Upper lobe of right lung (tissue), 1 donor: Measurements from ENCODE around the gene PLPP4. TPM values are rescaled to one million over a fixed set of nuclear protein-coding genes. Genes with fewer than 3 reads are reported as not detected.

Source experiments
- ATAC-seq: fragments of 200-7000 bp; cut with Tn5 transposase; one replicate; pipeline ENCODE4 v1.9.1; 2020; ENCODE audit warnings: mild to moderate bottlenecking, moderate library complexity
- DNase-seq: peaks from one replicate; pipeline ENCODE4 v3.0.0-alpha.2; 2020
- H3K27ac ChIP-seq: fragments of 200-600 bp; one replicate; pipeline ENCODE4 v1.8.0; 2022
- H3K27me3 ChIP-seq: fragments of 200-600 bp; one replicate; pipeline ENCODE4 v1.8.0; 2022; ENCODE audit warnings: mild to moderate bottlenecking
- H3K36me3 ChIP-seq: fragments of 200-600 bp; one replicate; pipeline ENCODE4 v1.8.0; 2022
- H3K4me1 ChIP-seq: fragments of 200-600 bp; one replicate; pipeline ENCODE4 v1.8.0; 2022
- H3K4me3 ChIP-seq: fragments of 200-600 bp; one replicate; pipeline ENCODE4 v1.8.0; 2022; ENCODE audit warnings: mild to moderate bottlenecking
- H3K9me3 ChIP-seq: fragments of 200-600 bp; one replicate; pipeline ENCODE4 v1.8.0; 2022
- CTCF ChIP-seq: fragments of 200-600 bp; IDR thresholded peaks from one replicate; pipeline ENCODE4 v1.8.0; 2022; ENCODE audit warnings: antibody characterized with exemption
- intact Hi-C: fragments of 100-400 bp; cut with DNase I; formaldehyde crosslinking; loops from one replicate; pipeline ENCODE4 v1.11.0; 2022
- total RNA-seq: library from RNA; stranded (reverse); fragmentation: NEBNext Ultra II Directional; extraction: Animal tissue kit (Norgen Biotek cat#: 25700); gene quantifications from one replicate; pipeline ENCODE4 v1.2.1, GENCODE V29; 2021
- donor health status: DM: no; HTN: yes; CAD: no; lungs with severe emphysema.

Gene PLPP4
- total RNA-seq, 1 donor from 2014 or later, result 0.38 TPM

- TF ChIP-seq CTCF, result no peak
- Histone ChIP-seq H3K4me3 (no peak overlapping the region), H3K27me3 (no peaks in the 10 kb centered on the region), H3K4me1 (no peaks in the 10 kb centered on the region), H3K36me3 (no peaks in the 10 kb centered on the region), H3K27ac (no peak overlapping the region), H3K9me3 (no peaks in the 10 kb centered on the region)
- DNase-seq, result no peak
- no peak for ATAC-seq
- intact Hi-C loops, result no loop called here
Measured at GRCh38 chr10:120486671-120487205, 29.7 kb downstream of the PLPP4 start.

GRCh38 chr10:120490288-120490687 lies 33.3 kb downstream of the PLPP4 start:
- intact Hi-C loops, result no loop called here
- no peaks in the 10 kb centered on the region for H3K36me3 ChIP-seq
- no peaks in the 10 kb centered on the region for H3K4me1 ChIP-seq
- TF ChIP-seq CTCF, result no peak
- no peak overlapping the region for H3K27ac ChIP-seq
- no peaks in the 10 kb centered on the region for H3K9me3 ChIP-seq
- DNase-seq, result no peak
- ATAC-seq, result no peak
- no peaks in the 10 kb centered on the region for H3K27me3 ChIP-seq
- H3K4me3 ChIP-seq, result no peak overlapping the region

GRCh38 chr10:120492346-120492745 lies 35.3 kb downstream of the PLPP4 start:
- no peak for DNase-seq

GRCh38 chr10:120493411-120494312 lies 36.6 kb downstream of the PLPP4 start:
- Histone ChIP-seq H3K9me3 (no peaks in the 10 kb centered on the region), H3K27me3 (no peaks in the 10 kb centered on the region), H3K4me1 (no peaks in the 10 kb centered on the region), H3K4me3 (no peak overlapping the region), H3K36me3 (no peaks in the 10 kb centered on the region), H3K27ac (no peak overlapping the region)
- no peak for ATAC-seq
- DNase-seq, result no peak
- intact Hi-C loops, result no loop called here
- TF ChIP-seq CTCF, result no peak

More at GRCh38 chr10:120492346-120492745, 35.3 kb downstream of the PLPP4 start:
- H3K27me3 ChIP-seq, result no peaks in the 10 kb centered on the region
- no peak for TF ChIP-seq CTCF
- intact Hi-C loops, result no loop called here
- H3K27ac ChIP-seq, result no peak overlapping the region
- no peaks in the 10 kb centered on the region for H3K36me3 ChIP-seq
- H3K9me3 ChIP-seq, result no peaks in the 10 kb centered on the region
- no peaks in the 10 kb centered on the region for H3K4me1 ChIP-seq
- ATAC-seq, result no peak
- H3K4me3 ChIP-seq, result no peak overlapping the region

GRCh38 chr10:120494313-120494710 lies 37.3 kb downstream of the PLPP4 start:
- ATAC-seq, result no peak

More at GRCh38 chr10:120494313-120494710, 37.3 kb downstream of the PLPP4 start:
- Histone ChIP-seq H3K27me3 (no peaks in the 10 kb centered on the region), H3K9me3 (no peaks in the 10 kb centered on the region), H3K4me3 (no peak overlapping the region), H3K27ac (no peak overlapping the region), H3K4me1 (no peaks in the 10 kb centered on the region), H3K36me3 (no peaks in the 10 kb centered on the region)
- DNase-seq, result no peak
- intact Hi-C loops, result no loop called here
- TF ChIP-seq CTCF, result no peak
